K562 (cell line): ENCODE data around the gene GALNS. TPM values are rescaled to one million over a fixed set of nuclear protein-coding genes. Genes with fewer than 3 reads are reported as not detected.

Experiments used
- CCAR2 ChIP-seq: fragments of 200-400 bp; formaldehyde crosslinking; IDR thresholded peaks from 2 replicates; pipeline ENCODE4 v1.6.1; 2017; ENCODE audit warnings: mild to moderate bottlenecking, low read depth, low read length
- CGGBP1 ChIP-seq: fragments of 250-450 bp; sonication (Bioruptor Pico); IDR thresholded peaks from 2 replicates; pipeline ENCODE4 v1.9.0; 2021; ENCODE audit warnings: mild to moderate bottlenecking
- FOXK2 ChIP-seq, 2 experiments: fragments of 450-650 bp; IDR thresholded peaks in 1 of 2; conservative IDR thresholded peaks in 1 of 2; 2 replicates each; pipeline ENCODE4 v1.6.1; 2016; ENCODE audit warnings: low read depth in 2 of 2, mild to moderate bottlenecking in 1 of 2
- HLTF ChIP-seq: fragments of 450-650 bp; IDR thresholded peaks from 2 replicates; pipeline ENCODE4 v1.6.1; 2016
- KAT2B ChIP-seq: IDR thresholded peaks from one replicate; pipeline ENCODE4 v1.6.1; 2012; ENCODE audit warnings: low read depth, mild to moderate bottlenecking, control low read depth, inconsistent platforms, low read length, moderate library complexity
- PHF20 ChIP-seq: fragments of 450-650 bp; IDR thresholded peaks from 2 replicates; pipeline ENCODE4 v1.6.1; 2018; ENCODE audit not compliant: partially characterized antibody
- PRPF4 ChIP-seq: fragments of 200-400 bp; formaldehyde crosslinking; IDR thresholded peaks from one replicate; pipeline ENCODE4 v1.6.1; 2017; ENCODE audit warnings: low read length, low read depth, mild to moderate bottlenecking; ENCODE audit not compliant: insufficient read depth, poor library complexity, severe bottlenecking
- RFX5 ChIP-seq: IDR thresholded peaks from 2 replicates; pipeline ENCODE4 v1.6.1; 2011; ENCODE audit warnings: low read depth, mild to moderate bottlenecking, improper control_type of control experiment, low read length
- TAF7 ChIP-seq: fragments of 450-650 bp; IDR thresholded peaks from 2 replicates; pipeline ENCODE4 v1.6.1; 2016; ENCODE audit warnings: missing genetic modification characterization, missing compliant biosample characterization
- TCF3 ChIP-seq: sonication (generic); formaldehyde crosslinking; IDR thresholded peaks from 2 replicates; pipeline ENCODE4 v1.4.0; 2020; ENCODE audit warnings: mild to moderate bottlenecking, missing genetic modification reagents
- TEAD1 ChIP-seq, 2 experiments: fragments of 450-650 bp in 1 of 2; sonication (generic) in 1 of 2; formaldehyde crosslinking; IDR thresholded peaks; 2 replicates each; pipeline versions ENCODE4 v1.4.0 to v1.8.0; 2020 to 2022; ENCODE audit warnings: mild to moderate bottlenecking in 2 of 2, missing genetic modification reagents in 1 of 2
- THRAP3 ChIP-seq: fragments of 450-650 bp; IDR thresholded peaks from 2 replicates; pipeline ENCODE4 v1.6.1; 2016; ENCODE audit warnings: mild to moderate bottlenecking, inconsistent platforms, borderline replicate concordance
- ZNF77 ChIP-seq: fragments of 250-450 bp; sonication (Bioruptor Pico); IDR thresholded peaks from 2 replicates; pipeline ENCODE4 v1.5.0; 2020
- polyA plus RNA-seq, 8 experiments: library from polyadenylated mRNA; depleted of rRNA in 4 of 8; stranded (reverse) in 5 of 8; unstranded in 3 of 8; fragments of >200 nt; fragmentation: Nextera tagmentation in 2 of 8; fragmentation: Illumina TruSeq in 1 of 8; extraction: Ambion mirVana in 2 of 8; extraction: Trizol in 1 of 8; gene quantifications; 2 replicates each; pipeline versions ENCODE4 v1.2.1 to v1.2.3, GENCODE V29; 2011 to 2014; ENCODE audit warnings: inconsistent platforms in 1 of 8, missing spikeins in 1 of 8
- total RNA-seq, 7 experiments: library from RNA; depleted of rRNA in 6 of 7; stranded (reverse); fragments of >200 nt in 6 of 7; fragmentation: Illumina TruSeq in 2 of 7; extraction: Trizol in 2 of 7; gene quantifications; 2 replicates each; pipeline versions ENCODE4 v1.2.1 to v1.2.3, GENCODE V29; 2011 to 2021; ENCODE audit warnings: low replicate concordance in 1 of 7
- TF ChIP-seq, protein P1 (sequence below): fragments of 450-650 bp; IDR thresholded peaks from 2 replicates; pipeline ENCODE4 v1.6.1; 2016; ENCODE audit warnings: borderline replicate concordance
- TF ChIP-seq, protein P2 (sequence below): fragments of 200-800 bp; sonication (Bioruptor generic); IDR thresholded peaks from 2 replicates; pipeline ENCODE4 v1.6.1; 2017; ENCODE audit warnings: missing genetic modification characterization, missing compliant biosample characterization

GALNS gene
- total and polyA plus RNA-seq, 9 of the 15 experiments (the other 6 are each of a cell fraction or from before 2014, with no cell fraction given): 0.38 to 13.2 (median 4.3) TPM

DNA sequence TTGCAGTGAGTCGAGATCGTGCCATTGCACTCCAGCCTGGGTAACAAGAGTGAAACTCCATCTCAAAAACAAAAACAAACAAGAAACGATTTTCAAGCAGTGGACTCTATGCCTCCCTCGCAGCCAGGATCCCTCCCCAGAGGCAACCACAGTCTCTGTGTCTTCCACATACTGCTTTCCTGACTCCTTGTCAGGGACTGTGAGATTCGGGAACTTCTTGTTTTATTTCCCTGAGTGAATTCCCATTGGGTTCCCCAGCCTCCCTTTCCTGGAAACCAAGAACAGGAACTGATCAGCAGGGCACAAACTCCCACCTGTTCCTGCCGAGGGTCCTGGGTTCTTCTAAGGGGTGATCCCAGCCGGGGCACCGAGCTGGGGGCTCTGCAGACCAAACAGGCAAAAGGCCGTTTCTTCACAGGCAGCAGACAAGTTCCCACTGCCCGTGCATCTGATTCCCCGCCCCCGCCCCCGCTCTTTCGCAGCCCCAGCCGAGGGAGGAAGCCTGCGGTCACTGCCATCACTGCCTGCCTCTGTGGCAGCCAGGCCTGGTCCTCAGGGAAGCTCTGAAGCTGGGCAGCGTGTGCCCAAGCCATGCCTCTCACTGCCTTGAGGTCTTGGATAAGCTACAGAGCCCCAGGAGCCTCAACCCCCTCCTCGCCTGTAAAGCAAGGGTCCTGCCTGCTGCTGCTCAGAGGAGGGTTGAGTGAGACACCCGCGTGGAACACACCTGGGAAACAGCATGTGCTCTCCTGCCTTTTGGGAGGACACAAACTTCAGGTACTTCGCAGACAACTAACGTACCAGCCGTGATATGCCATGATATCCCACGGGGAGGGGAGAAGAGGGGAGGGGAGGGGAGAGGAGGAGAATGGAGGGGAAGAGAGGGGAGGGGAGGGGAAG lies 66.2 kb downstream of the GALNS start (continued):
- TF ChIP-seq, protein P1, sequence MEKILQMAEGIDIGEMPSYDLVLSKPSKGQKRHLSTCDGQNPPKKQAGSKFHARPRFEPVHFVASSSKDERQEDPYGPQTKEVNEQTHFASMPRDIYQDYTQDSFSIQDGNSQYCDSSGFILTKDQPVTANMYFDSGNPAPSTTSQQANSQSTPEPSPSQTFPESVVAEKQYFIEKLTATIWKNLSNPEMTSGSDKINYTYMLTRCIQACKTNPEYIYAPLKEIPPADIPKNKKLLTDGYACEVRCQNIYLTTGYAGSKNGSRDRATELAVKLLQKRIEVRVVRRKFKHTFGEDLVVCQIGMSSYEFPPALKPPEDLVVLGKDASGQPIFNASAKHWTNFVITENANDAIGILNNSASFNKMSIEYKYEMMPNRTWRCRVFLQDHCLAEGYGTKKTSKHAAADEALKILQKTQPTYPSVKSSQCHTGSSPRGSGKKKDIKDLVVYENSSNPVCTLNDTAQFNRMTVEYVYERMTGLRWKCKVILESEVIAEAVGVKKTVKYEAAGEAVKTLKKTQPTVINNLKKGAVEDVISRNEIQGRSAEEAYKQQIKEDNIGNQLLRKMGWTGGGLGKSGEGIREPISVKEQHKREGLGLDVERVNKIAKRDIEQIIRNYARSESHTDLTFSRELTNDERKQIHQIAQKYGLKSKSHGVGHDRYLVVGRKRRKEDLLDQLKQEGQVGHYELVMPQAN: peak; percentile 17; the same call in 1 of the 2 replicates
- TF ChIP-seq ZNF77 (CRISPR knock-in tag): no peak
- TF ChIP-seq CCAR2: no peak
- no peak for TF ChIP-seq RFX5
- TF ChIP-seq TCF3 (CRISPR knock-in tag): no peak
- TF ChIP-seq PRPF4: no peak
- no peak for TF ChIP-seq THRAP3
- TF ChIP-seq CGGBP1: no peak
- TF ChIP-seq TAF7: no peak
- TF ChIP-seq PHF20: no peak
- TF ChIP-seq KAT2B: no peak
- TF ChIP-seq FOXK2 (conservative IDR thresholded peaks at IDR 0.05 in 1 of 2, IDR thresholded peaks at IDR 0.05 in 1 of 2; ENCODE audit: low read depth in 2 of 2): no peak
- TF ChIP-seq, protein P2, sequence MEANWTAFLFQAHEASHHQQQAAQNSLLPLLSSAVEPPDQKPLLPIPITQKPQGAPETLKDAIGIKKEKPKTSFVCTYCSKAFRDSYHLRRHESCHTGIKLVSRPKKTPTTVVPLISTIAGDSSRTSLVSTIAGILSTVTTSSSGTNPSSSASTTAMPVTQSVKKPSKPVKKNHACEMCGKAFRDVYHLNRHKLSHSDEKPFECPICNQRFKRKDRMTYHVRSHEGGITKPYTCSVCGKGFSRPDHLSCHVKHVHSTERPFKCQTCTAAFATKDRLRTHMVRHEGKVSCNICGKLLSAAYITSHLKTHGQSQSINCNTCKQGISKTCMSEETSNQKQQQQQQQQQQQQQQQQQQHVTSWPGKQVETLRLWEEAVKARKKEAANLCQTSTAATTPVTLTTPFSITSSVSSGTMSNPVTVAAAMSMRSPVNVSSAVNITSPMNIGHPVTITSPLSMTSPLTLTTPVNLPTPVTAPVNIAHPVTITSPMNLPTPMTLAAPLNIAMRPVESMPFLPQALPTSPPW (CRISPR knock-in tag): peak; percentile 84
- no peak for TF ChIP-seq HLTF
- no peak for TF ChIP-seq TEAD1 (CRISPR knock-in tag; IDR thresholded peaks at IDR 0.05)
